Osteocyte (in vitro differentiated cells): ENCODE results near the gene KSR2. TPM values are rescaled to one million over a fixed set of nuclear protein-coding genes. Genes with fewer than 3 reads are reported as not detected.

Experiments used
- DNase-seq: peaks from one replicate; pipeline ENCODE4 v3.0.0; 2021; ENCODE audit warnings: mixed read lengths; ENCODE audit not compliant: unreplicated experiment; ENCODE audit errors: extremely low spot score
- H3K27ac Mint-ChIP-seq: one replicate; pipeline ENCODE4 v1.8.0; 2021; ENCODE audit warnings: mild to moderate bottlenecking, mixed read lengths; ENCODE audit not compliant: unreplicated experiment
- H3K27me3 Mint-ChIP-seq: one replicate; pipeline ENCODE4 v1.8.0; 2021; ENCODE audit warnings: mixed read lengths; ENCODE audit not compliant: unreplicated experiment
- H3K36me3 Mint-ChIP-seq: one replicate; pipeline ENCODE4 v1.8.0; 2021; ENCODE audit warnings: mixed read lengths; ENCODE audit not compliant: unreplicated experiment
- H3K4me1 Mint-ChIP-seq: one replicate; pipeline ENCODE4 v1.8.0; 2021; ENCODE audit warnings: mixed read lengths; ENCODE audit not compliant: unreplicated experiment
- H3K4me3 Mint-ChIP-seq: one replicate; pipeline ENCODE4 v1.8.0; 2021; ENCODE audit warnings: mild to moderate bottlenecking, moderate library complexity, mixed read lengths; ENCODE audit not compliant: unreplicated experiment
- H3K9me3 Mint-ChIP-seq: one replicate; pipeline ENCODE4 v1.8.0; 2021; ENCODE audit warnings: mixed read lengths; ENCODE audit not compliant: unreplicated experiment
- total RNA-seq: library from RNA; stranded (reverse); gene quantifications from 2 replicates; pipeline ENCODE4 v1.2.1, GENCODE V29; 2021
- TF ChIP-seq, protein P1 (sequence below): fragments of 200-600 bp; sonication (generic); IDR thresholded peaks from 2 replicates; pipeline ENCODE4 v1.5.0; 2021; ENCODE audit warnings: antibody characterized with exemption, mild to moderate bottlenecking, moderate library complexity

Gene KSR2
- total RNA-seq, 1 donor from 2014 or later, result not detected

DNA sequence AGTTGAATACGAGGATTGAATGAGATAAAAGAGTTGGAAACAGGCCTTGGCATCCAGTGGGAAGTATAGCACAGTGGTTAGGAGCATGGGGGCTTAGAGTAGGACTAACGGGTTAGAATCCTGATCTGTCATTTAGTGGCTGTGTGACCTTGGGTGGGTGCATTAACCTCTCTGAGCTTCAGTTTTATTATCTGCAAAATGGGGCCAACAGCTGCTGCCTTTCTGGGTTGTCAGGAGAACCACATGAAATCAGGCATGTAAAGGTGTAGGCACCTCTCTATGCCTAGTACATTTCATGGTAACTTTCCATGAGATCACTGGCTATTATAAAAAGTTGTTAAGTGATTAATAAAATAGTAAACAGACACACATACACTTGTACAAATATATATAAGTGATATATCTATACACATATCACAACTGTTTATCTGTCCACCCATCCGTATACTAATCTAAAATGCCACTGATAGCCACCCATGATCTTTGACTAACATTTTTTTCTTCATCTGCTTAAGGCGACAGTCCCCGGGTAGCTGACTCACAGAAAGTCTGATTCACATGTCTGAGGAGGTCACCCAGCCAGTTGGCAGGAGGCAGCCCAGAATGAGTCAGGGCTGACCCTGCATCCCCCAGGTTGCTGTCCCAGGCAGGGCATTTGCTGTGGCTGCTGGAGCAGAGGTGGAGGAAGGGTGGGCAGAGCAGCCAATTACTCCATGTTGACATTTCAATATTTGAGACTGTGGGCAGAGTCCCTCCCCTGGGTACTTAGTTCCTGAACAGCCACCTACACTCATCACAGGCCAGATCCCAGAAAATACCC, 481.7 kb downstream of the KSR2 start:
- TF ChIP-seq, protein P1, sequence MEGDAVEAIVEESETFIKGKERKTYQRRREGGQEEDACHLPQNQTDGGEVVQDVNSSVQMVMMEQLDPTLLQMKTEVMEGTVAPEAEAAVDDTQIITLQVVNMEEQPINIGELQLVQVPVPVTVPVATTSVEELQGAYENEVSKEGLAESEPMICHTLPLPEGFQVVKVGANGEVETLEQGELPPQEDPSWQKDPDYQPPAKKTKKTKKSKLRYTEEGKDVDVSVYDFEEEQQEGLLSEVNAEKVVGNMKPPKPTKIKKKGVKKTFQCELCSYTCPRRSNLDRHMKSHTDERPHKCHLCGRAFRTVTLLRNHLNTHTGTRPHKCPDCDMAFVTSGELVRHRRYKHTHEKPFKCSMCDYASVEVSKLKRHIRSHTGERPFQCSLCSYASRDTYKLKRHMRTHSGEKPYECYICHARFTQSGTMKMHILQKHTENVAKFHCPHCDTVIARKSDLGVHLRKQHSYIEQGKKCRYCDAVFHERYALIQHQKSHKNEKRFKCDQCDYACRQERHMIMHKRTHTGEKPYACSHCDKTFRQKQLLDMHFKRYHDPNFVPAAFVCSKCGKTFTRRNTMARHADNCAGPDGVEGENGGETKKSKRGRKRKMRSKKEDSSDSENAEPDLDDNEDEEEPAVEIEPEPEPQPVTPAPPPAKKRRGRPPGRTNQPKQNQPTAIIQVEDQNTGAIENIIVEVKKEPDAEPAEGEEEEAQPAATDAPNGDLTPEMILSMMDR, result no peak
- Mint-ChIP-seq H3K9me3 (no peaks in the 10 kb centered on the region), H3K36me3 (no peaks in the 10 kb centered on the region), H3K27me3 (no peaks in the 10 kb centered on the region), H3K4me1 (peaks cover 16% of the 10 kb centered on the region), H3K27ac (no peak overlapping the region), H3K4me3 (no peak overlapping the region)
- DNase-seq, result no peak

DNA sequence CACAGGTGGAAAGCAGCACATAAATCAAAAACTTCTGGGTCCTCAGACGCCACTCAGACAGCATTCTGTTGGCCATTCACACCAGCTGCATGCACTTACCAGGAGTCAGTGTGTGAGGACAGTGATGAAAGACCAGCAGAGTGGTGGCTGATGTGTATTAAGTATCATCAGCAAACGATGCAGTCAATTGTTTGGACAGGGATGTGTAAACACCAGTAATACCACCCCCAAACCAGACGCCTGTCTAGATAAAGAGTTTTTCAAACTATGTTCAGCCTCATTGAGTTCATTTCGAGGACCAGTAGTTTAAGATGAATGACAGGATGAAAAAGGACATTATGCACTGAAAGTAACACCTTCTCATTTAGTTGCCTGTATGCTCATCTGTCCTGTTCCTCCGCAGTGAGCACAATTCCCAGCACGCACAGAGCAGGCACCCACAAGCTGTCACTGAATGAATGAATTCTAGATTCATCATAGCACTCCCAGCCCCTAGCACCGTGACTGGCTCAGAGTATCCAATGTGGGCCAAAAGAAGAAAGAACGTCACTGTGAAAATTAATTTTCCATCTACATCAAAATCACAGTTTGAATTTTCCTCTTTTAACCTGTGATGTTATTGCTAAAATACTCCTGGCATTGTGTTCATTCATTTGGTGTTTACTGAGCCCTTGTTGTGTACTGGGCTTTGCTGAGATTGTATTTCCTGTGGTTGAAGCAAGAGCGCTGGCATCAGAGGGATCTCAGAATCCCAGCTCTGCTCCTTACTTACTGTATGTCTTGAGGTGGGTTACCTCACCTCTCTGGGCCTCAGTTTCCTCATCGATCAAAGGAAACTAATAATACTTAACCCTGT, 482.6 kb downstream of the KSR2 start:
- no peak overlapping the region for H3K4me3 Mint-ChIP-seq
- no peaks in the 10 kb centered on the region for H3K36me3 Mint-ChIP-seq
- DNase-seq, result no peak
- H3K4me1 Mint-ChIP-seq, result peaks cover 16% of the 10 kb centered on the region
- H3K27ac Mint-ChIP-seq, result no peak overlapping the region
- no peaks in the 10 kb centered on the region for H3K9me3 Mint-ChIP-seq
- H3K27me3 Mint-ChIP-seq, result no peaks in the 10 kb centered on the region
- TF ChIP-seq, protein P1, result no peak

DNA sequence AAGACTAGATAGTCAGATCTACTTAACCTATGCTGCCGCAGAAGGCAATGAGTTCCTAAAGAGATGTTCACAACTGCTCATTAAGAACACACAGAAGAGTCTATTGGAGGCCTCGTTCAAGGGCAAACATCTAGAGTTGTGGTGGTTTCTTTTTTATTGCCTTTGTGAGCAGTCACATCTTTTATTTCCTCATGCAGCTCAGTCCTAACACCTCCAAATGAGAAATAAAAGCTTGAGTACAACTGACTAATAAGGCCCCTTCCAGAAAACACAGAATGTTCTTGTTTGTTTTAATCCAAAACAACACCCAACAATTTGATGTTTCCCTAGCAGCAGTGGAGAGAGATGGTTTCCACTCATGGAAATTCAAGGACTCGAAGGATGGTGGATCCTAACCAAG, 483.9 kb downstream of the KSR2 start:
- Mint-ChIP-seq H3K36me3 (no peaks in the 10 kb centered on the region), H3K27ac (no peak overlapping the region)
- TF ChIP-seq, protein P1, result no peak

DNA sequence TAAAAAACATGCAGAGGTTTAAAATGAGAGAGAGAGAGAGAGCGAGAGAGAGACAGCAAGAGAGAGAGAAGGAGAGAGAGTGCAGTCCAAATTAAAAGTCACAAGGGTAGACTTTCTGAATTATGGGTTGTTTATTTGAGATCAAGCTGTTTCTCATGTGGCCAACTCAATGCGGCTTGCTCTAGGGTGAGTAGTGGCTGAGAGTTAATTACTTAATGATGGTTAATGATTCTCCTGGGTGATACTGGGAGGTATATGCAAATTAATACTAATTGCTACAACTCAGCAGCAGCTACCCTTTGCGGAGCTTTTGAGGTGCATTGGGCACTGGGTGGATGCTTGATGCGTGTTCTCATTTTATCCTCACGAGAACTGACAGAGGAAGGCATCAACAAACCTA, 485.3 kb downstream of the KSR2 start:
- TF ChIP-seq, protein P1, result no peak
- Mint-ChIP-seq H3K27ac (no peak overlapping the region), H3K9me3 (no peaks in the 10 kb centered on the region), H3K4me1 (peaks cover 16% of the 10 kb centered on the region), H3K4me3 (no peak overlapping the region), H3K36me3 (no peaks in the 10 kb centered on the region), H3K27me3 (no peaks in the 10 kb centered on the region)
- no peak for DNase-seq

More for the DNA sequence above, 483.9 kb downstream of the KSR2 start:
- no peak for DNase-seq
- no peak overlapping the region for H3K4me3 Mint-ChIP-seq
- H3K27me3 Mint-ChIP-seq, result no peaks in the 10 kb centered on the region
- no peaks in the 10 kb centered on the region for H3K9me3 Mint-ChIP-seq
- H3K4me1 Mint-ChIP-seq, result peaks cover 16% of the 10 kb centered on the region

DNA sequence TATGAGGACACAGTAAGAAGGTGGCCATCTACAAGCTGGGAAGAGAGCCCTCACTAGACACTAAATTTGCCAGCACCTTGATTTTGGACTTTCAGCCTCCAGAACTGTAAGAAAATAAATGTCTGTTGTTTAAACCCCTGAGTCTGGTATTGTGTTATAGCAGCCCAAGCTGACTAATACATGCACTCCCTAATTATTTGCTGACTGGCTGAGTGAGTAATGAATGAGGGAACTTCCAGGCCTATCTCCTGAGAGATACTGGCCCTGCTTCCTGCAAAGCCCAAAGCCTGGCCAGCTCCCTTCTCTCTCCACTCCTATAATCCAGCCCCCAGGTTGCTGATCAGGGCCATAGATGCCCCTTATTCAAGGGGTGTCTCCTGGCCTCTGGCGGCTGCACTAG, 487.3 kb downstream of the KSR2 start:
- no peaks in the 10 kb centered on the region for H3K4me1 Mint-ChIP-seq
- no peak overlapping the region for H3K4me3 Mint-ChIP-seq
- DNase-seq, result no peak
- H3K27ac Mint-ChIP-seq, result no peak overlapping the region
- H3K9me3 Mint-ChIP-seq, result no peaks in the 10 kb centered on the region
- no peaks in the 10 kb centered on the region for H3K27me3 Mint-ChIP-seq
- no peaks in the 10 kb centered on the region for H3K36me3 Mint-ChIP-seq
- TF ChIP-seq, protein P1, result no peak
